ENCODE results near the gene MYO10. TPM values are rescaled to one million over a fixed set of nuclear protein-coding genes. Genes with fewer than 3 reads are reported as not detected.

The MYO10 gene
- total RNA-seq, 1 donor from 2014 or later: 56.7 TPM

DNA sequence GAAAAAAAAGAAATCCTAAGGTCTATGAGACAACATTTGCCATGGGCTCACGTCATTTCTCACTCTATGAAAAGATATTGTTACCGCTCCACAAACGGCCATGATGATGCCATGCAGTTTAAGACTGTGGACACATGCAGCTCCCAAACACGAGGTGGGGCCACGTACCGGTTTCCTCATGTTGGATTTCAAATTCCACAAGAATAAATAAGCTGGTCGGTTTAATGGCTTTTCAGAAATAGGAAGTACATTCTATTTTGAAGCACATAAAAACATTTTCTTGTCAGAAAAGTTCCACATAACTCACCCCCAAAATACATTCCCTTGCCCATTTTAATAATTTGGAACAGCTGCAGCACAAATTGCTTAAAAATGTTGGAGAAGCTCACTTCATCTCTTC, 130.6 kb downstream of the MYO10 start:
- TF ChIP-seq, protein P1, sequence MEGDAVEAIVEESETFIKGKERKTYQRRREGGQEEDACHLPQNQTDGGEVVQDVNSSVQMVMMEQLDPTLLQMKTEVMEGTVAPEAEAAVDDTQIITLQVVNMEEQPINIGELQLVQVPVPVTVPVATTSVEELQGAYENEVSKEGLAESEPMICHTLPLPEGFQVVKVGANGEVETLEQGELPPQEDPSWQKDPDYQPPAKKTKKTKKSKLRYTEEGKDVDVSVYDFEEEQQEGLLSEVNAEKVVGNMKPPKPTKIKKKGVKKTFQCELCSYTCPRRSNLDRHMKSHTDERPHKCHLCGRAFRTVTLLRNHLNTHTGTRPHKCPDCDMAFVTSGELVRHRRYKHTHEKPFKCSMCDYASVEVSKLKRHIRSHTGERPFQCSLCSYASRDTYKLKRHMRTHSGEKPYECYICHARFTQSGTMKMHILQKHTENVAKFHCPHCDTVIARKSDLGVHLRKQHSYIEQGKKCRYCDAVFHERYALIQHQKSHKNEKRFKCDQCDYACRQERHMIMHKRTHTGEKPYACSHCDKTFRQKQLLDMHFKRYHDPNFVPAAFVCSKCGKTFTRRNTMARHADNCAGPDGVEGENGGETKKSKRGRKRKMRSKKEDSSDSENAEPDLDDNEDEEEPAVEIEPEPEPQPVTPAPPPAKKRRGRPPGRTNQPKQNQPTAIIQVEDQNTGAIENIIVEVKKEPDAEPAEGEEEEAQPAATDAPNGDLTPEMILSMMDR (IDR thresholded peaks at IDR 0.05; ENCODE audit: unreplicated experiment): no peak
- no peak overlapping the region for H3K27ac Mint-ChIP-seq
- no peaks in the 10 kb centered on the region for H3K9me3 Mint-ChIP-seq
- no peaks in the 10 kb centered on the region for H3K27me3 Mint-ChIP-seq (ENCODE audit: low read depth)
- peaks cover 8% of the 10 kb centered on the region for H3K4me1 Mint-ChIP-seq
- no peak overlapping the region for H3K4me3 Mint-ChIP-seq
- DNase-seq (ENCODE audit: low spot score in 2 of 2, unreplicated experiment in 2 of 2): no peak
- H3K36me3 Mint-ChIP-seq: no peaks in the 10 kb centered on the region

DNA sequence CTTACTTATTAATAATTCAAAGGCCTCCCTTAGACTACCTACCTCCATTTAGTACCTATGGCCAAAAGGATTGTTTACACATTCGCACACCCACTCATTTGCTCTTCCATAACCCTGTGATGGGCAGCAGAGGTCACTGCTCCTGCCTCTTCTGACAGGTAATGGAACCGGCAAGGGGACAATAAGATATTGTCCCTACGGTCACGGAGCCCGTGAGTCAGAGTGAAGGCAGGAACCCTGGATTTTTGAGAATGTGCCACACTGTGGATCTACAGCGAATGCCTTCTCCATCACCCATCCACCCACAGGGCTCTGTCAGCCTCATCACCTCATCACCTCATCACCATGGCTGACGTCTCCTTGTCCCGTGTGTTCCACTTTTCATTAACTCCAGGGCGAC, 132.3 kb downstream of the MYO10 start:
- Mint-ChIP-seq H3K4me1 (no peaks in the 10 kb centered on the region), H3K27ac (no peak overlapping the region), H3K9me3 (no peaks in the 10 kb centered on the region), H3K27me3 (ENCODE audit: low read depth) (no peaks in the 10 kb centered on the region), H3K4me3 (no peak overlapping the region), H3K36me3 (no peaks in the 10 kb centered on the region)
- TF ChIP-seq, protein P1 (IDR thresholded peaks at IDR 0.05; ENCODE audit: unreplicated experiment): no peak
- no peak for DNase-seq (ENCODE audit: low spot score in 2 of 2, unreplicated experiment in 2 of 2)

DNA sequence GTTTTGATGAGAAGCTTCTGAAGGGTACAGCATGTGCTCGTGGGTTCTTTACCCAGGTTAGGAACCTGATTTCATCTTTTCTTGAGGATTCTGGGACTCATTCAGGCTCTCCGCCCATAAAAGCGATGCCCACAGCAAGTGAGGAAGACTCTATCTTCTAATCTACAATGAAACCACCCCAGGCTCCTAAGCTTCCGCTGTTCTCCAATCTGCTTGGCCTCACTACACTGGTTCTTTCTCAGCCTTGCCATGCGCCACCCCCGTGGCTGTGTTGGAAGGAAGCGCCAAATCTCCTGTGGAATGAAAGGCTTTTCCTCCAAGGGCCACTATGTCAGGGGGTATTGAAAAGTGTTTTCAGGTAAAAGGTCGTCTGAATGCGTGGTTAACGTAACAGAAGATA, 135.6 kb downstream of the MYO10 start:
- no peak overlapping the region for H3K4me3 Mint-ChIP-seq
- H3K27ac Mint-ChIP-seq: no peak overlapping the region
- TF ChIP-seq, protein P1 (IDR thresholded peaks at IDR 0.05; ENCODE audit: unreplicated experiment): no peak
- no peaks in the 10 kb centered on the region for H3K27me3 Mint-ChIP-seq (ENCODE audit: low read depth)
- peaks cover 6% of the 10 kb centered on the region for H3K36me3 Mint-ChIP-seq
- no peak for DNase-seq (ENCODE audit: low spot score in 2 of 2, unreplicated experiment in 2 of 2)
- peaks cover 3% of the 10 kb centered on the region for H3K4me1 Mint-ChIP-seq
- peaks cover 9% of the 10 kb centered on the region for H3K9me3 Mint-ChIP-seq

DNA sequence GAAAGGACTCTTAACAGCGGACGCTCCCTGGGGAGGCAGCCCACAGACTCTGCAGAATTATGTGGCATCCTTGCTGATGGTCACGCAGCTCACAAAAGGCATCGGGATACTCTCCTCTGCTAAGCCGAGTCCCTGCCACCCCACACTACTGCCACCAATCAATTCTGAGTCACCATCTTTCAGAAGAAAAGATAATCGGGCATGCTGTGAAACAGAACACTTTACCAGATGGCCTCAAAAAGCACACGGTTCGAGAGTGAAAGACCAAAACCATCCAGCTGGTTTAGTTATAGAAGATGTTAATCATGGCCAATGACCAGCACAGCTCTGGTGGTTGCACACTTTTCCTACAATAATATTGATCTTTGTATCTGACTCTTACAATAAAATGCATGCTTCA, 136.3 kb downstream of the MYO10 start:
- DNase-seq (ENCODE audit: low spot score in 2 of 2, unreplicated experiment in 2 of 2): no peak
- peaks cover 3% of the 10 kb centered on the region for H3K4me1 Mint-ChIP-seq
- H3K27ac Mint-ChIP-seq: no peak overlapping the region
- peaks cover 6% of the 10 kb centered on the region for H3K36me3 Mint-ChIP-seq
- peaks cover 9% of the 10 kb centered on the region for H3K9me3 Mint-ChIP-seq
- TF ChIP-seq, protein P1 (IDR thresholded peaks at IDR 0.05; ENCODE audit: unreplicated experiment): no peak
- H3K4me3 Mint-ChIP-seq: no peak overlapping the region
- H3K27me3 Mint-ChIP-seq (ENCODE audit: low read depth): no peaks in the 10 kb centered on the region

DNA sequence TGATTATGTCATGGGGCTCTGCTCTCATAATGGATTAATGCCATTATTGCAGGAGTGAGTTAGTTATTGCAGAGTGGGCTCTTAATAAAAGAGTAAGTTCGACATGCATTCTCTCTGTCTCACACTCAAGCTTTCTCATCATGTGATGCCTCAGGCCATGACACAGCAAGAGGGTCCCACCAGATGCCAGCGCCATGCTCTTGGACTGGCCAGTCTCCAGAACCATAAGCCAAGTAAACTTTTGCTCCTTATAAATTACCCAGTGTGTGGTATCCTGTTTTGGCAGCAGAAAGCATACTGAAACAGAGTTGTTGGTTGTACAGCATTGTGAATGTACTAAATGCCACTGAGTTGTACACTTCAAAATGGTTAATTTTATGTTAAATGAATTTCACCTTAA, 138.1 kb downstream of the MYO10 start:
- Mint-ChIP-seq H3K36me3 (peaks cover 6% of the 10 kb centered on the region), H3K27me3 (ENCODE audit: low read depth) (no peaks in the 10 kb centered on the region), H3K27ac (no peak overlapping the region), H3K4me1 (peaks cover 3% of the 10 kb centered on the region), H3K4me3 (no peak overlapping the region), H3K9me3 (peaks cover 9% of the 10 kb centered on the region)
- DNase-seq (ENCODE audit: low spot score in 2 of 2, unreplicated experiment in 2 of 2): no peak
- TF ChIP-seq, protein P1 (IDR thresholded peaks at IDR 0.05; ENCODE audit: unreplicated experiment): no peak
